Cardiac ventricle fibroblast (primary cell): Measurements from ENCODE around the gene MINDY4B. TPM values are rescaled to one million over a fixed set of nuclear protein-coding genes. Genes with fewer than 3 reads are reported as not detected.

ENCODE experiments used
- total RNA-seq: library from RNA; depleted of rRNA; stranded (reverse); fragments of >200 nt; gene quantifications from 2 replicates; pipeline ENCODE4 v1.2.3, GENCODE V29; 2015

The MINDY4B gene
- total RNA-seq = not detected in 2 replicates

DNA sequence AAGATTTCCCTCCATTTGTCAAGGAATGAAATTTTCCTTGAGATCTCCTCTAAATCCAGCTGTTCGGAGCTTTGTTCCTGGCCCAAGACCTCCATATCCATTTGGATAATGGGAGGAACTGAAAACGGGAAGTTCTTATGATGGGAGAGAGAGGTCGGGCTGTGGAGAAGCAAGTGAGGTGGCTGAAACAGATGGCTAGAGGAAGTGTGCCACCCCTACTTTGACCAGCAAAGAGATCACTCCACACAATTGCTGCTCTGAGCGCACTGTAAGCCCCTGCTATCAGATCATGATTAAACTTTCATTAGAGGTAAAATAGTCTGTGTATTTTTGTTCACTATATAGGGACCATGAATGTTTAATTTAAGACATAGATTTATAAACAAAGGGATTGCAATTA, at the start of gene MINDY4B:
TSS of gene MINDY4B (minus strand) at position 101 of the 400 bp plus-strand sequence. CDS start at position 101, 0 bp downstream.

Other genes starting within 250 kb of the MINDY4B start
- gene ERICH6, start 201.5 kb downstream of the MINDY4B start, total RNA-seq = not detected in 2 replicates
- 23.5 and 29.1 TPM in 2 replicates for gene SIAH2, start 142.3 kb downstream of the MINDY4B start, total RNA-seq
- gene CLRN1, start 67.3 kb upstream of the MINDY4B start, total RNA-seq = not detected in 2 replicates
- 0.05 and 0.06 TPM in 2 replicates for gene MED12L, start 180.2 kb upstream of the MINDY4B start, total RNA-seq